Measurements from ENCODE around the gene PCED1B. TPM values are rescaled to one million over a fixed set of nuclear protein-coding genes. Genes with fewer than 3 reads are reported as not detected.

Gene PCED1B
- total and polyA plus RNA-seq, 2 donors (not counting 1 experiment from before 2014, with no cell fraction given): 0.33 to 0.83 TPM

- H3K9me3 ChIP-seq (ENCODE audit: control insufficient read depth, insufficient read depth, low read depth, low read length): no peaks in the 10 kb centered on the region
- no peak overlapping the region for H3K4me3 ChIP-seq (replicated peaks in 1 of 4; ENCODE audit: control extremely low read depth in 1 of 4, insufficient read depth in 1 of 4, low read depth in 3 of 4, low read length in 4 of 4)
- H3K27me3 ChIP-seq (ENCODE audit: control insufficient read depth, insufficient read depth, low read length): no peaks in the 10 kb centered on the region
- H3K36me3 ChIP-seq (ENCODE audit: control insufficient read depth, insufficient read depth, low read length): no peaks in the 10 kb centered on the region
- H4K20me1 ChIP-seq (ENCODE audit: control insufficient read depth, extremely low read depth, insufficient read depth, low read length): no peaks in the 10 kb centered on the region
- H2AFZ ChIP-seq (ENCODE audit: low read length): no peak overlapping the region
- no peak overlapping the region for H3K4me2 ChIP-seq (ENCODE audit: extremely low read depth, insufficient read depth, low read length)
- DNase-seq (ENCODE audit: low read depth in 2 of 2): no peak
- no peaks in the 10 kb centered on the region for H3K79me2 ChIP-seq (ENCODE audit: control insufficient read depth, insufficient read depth, low read length)
- H3K4me1 ChIP-seq (ENCODE audit: control insufficient read depth, extremely low read depth, insufficient read depth, low read length): peaks cover 7% of the 10 kb centered on the region
- TF ChIP-seq CTCF (conservative IDR thresholded peaks at IDR 0.05 in 1 of 2, IDR thresholded peaks at IDR 0.05 in 1 of 2; ENCODE audit: low read depth in 1 of 2, low read length in 2 of 2) (no peak), EZH2 (IDR thresholded peaks at IDR 0.05; ENCODE audit: low read length, missing control alignments) (no peak)
- no peak overlapping the region for H3K9ac ChIP-seq (ENCODE audit: insufficient read depth, low read length)
- no peak overlapping the region for H3K27ac ChIP-seq (ENCODE audit: insufficient read depth, low read length)
Measured at GRCh38 chr12:47272412-47273190, 193.2 kb downstream of the PCED1B start.

GRCh38 chr12:47273191-47273626, 193.8 kb downstream of the PCED1B start:
- Histone ChIP-seq H3K27me3 (ENCODE audit: control insufficient read depth, insufficient read depth, low read length) (no peaks in the 10 kb centered on the region), H3K9ac (ENCODE audit: insufficient read depth, low read length) (no peak overlapping the region), H3K4me2 (ENCODE audit: extremely low read depth, insufficient read depth, low read length) (no peak overlapping the region), H4K20me1 (ENCODE audit: control insufficient read depth, extremely low read depth, insufficient read depth, low read length) (no peaks in the 10 kb centered on the region), H3K9me3 (ENCODE audit: control insufficient read depth, insufficient read depth, low read depth, low read length) (no peaks in the 10 kb centered on the region), H3K79me2 (ENCODE audit: control insufficient read depth, insufficient read depth, low read length) (no peaks in the 10 kb centered on the region), H3K4me1 (ENCODE audit: control insufficient read depth, extremely low read depth, insufficient read depth, low read length) (peaks cover 12% of the 10 kb centered on the region), H3K4me3 (replicated peaks in 1 of 4; ENCODE audit: control extremely low read depth in 1 of 4, insufficient read depth in 1 of 4, low read depth in 3 of 4, low read length in 4 of 4) (no peak overlapping the region), H3K27ac (ENCODE audit: insufficient read depth, low read length) (no peak overlapping the region), H2AFZ (ENCODE audit: low read length) (no peak overlapping the region), H3K36me3 (ENCODE audit: control insufficient read depth, insufficient read depth, low read length) (no peaks in the 10 kb centered on the region)
- TF ChIP-seq EZH2 (IDR thresholded peaks at IDR 0.05; ENCODE audit: low read length, missing control alignments) (no peak), CTCF (conservative IDR thresholded peaks at IDR 0.05 in 1 of 2, IDR thresholded peaks at IDR 0.05 in 1 of 2; ENCODE audit: low read depth in 1 of 2, low read length in 2 of 2) (no peak)
- no peak for DNase-seq (ENCODE audit: low read depth in 2 of 2)

- no peaks in the 10 kb centered on the region for H3K27me3 ChIP-seq (ENCODE audit: control insufficient read depth, insufficient read depth, low read length)
- H3K4me3 ChIP-seq (replicated peaks in 1 of 4; ENCODE audit: control extremely low read depth in 1 of 4, insufficient read depth in 1 of 4, low read depth in 3 of 4, low read length in 4 of 4): no peak overlapping the region
- DNase-seq (ENCODE audit: low read depth in 2 of 2): no peak
- no peak overlapping the region for H3K4me2 ChIP-seq (ENCODE audit: extremely low read depth, insufficient read depth, low read length)
- peaks cover 12% of the 10 kb centered on the region for H3K4me1 ChIP-seq (ENCODE audit: control insufficient read depth, extremely low read depth, insufficient read depth, low read length)
- H2AFZ ChIP-seq (ENCODE audit: low read length): no peak overlapping the region
- no peaks in the 10 kb centered on the region for H3K36me3 ChIP-seq (ENCODE audit: control insufficient read depth, insufficient read depth, low read length)
- H3K9me3 ChIP-seq (ENCODE audit: control insufficient read depth, insufficient read depth, low read depth, low read length): no peaks in the 10 kb centered on the region
- no peaks in the 10 kb centered on the region for H4K20me1 ChIP-seq (ENCODE audit: control insufficient read depth, extremely low read depth, insufficient read depth, low read length)
- TF ChIP-seq EZH2 (IDR thresholded peaks at IDR 0.05; ENCODE audit: low read length, missing control alignments): no peak
- TF ChIP-seq CTCF (conservative IDR thresholded peaks at IDR 0.05 in 1 of 2, IDR thresholded peaks at IDR 0.05 in 1 of 2; ENCODE audit: low read depth in 1 of 2, low read length in 2 of 2): no peak
- H3K79me2 ChIP-seq (ENCODE audit: control insufficient read depth, insufficient read depth, low read length): no peaks in the 10 kb centered on the region
- no peak overlapping the region for H3K9ac ChIP-seq (ENCODE audit: insufficient read depth, low read length)
- H3K27ac ChIP-seq (ENCODE audit: insufficient read depth, low read length): no peak overlapping the region
Measured at GRCh38 chr12:47274760-47275159, 195.3 kb downstream of the PCED1B start.

Data from fibroblast of lung (primary cell).